Large intestine (tissue), 3 donors: ENCODE data around the gene CCDC167. TPM values are rescaled to one million over a fixed set of nuclear protein-coding genes. Genes with fewer than 3 reads are reported as not detected.

ENCODE experiments used
- DNase-seq, 2 donors: peaks; one replicate each; pipeline versions ENCODE4 v3.0.0 to v3.0.0-alpha.2; 2013
- H3K27ac ChIP-seq: one replicate; pipeline ENCODE4 v1.5.1; 2013; ENCODE audit warnings: low read length
- H3K27me3 ChIP-seq: 2 replicates; pipeline ENCODE4 v1.6.1; 2013; ENCODE audit warnings: low read length; ENCODE audit not compliant: control insufficient read depth, insufficient read depth
- H3K36me3 ChIP-seq: 2 replicates; pipeline ENCODE4 v1.6.1; 2013; ENCODE audit warnings: low read length; ENCODE audit not compliant: control insufficient read depth, insufficient read depth
- H3K4me1 ChIP-seq: one replicate; pipeline ENCODE4 v1.6.1; 2013; ENCODE audit warnings: low read length; ENCODE audit not compliant: control insufficient read depth, insufficient read depth
- H3K4me3 ChIP-seq: one replicate; pipeline ENCODE4 v1.5.1; 2013; ENCODE audit warnings: low read length
- H3K9me3 ChIP-seq: one replicate; pipeline ENCODE4 v1.6.1; 2013; ENCODE audit warnings: mild to moderate bottlenecking, low read depth, low read length, moderate library complexity; ENCODE audit not compliant: control insufficient read depth
- WGBS: methylation state at CpG from one replicate; pipeline ENCODE4 v1.1.5; 2013; ENCODE audit warnings: low lambda C conversion rate; ENCODE audit not compliant: insufficient coverage; 5-methylcytosine and 5-hydroxymethylcytosine counted together
- polyA plus RNA-seq: library from polyadenylated mRNA; unstranded; fragments of 120-200 nt; gene quantifications from one replicate; pipeline ENCODE4 v1.2.1, GENCODE V29; 2013

Gene CCDC167
- polyA plus RNA-seq, 1 donor: 18.1 TPM

GRCh38 chr6:37474316-37474715 is 25.4 kb downstream of the CCDC167 start:
- Histone ChIP-seq H3K4me3 (no peak overlapping the region), H3K27ac (no peak overlapping the region), H3K4me1 (no peaks in the 10 kb centered on the region), H3K9me3 (no peaks in the 10 kb centered on the region), H3K36me3 (peaks cover 81% of the 10 kb centered on the region), H3K27me3 (no peaks in the 10 kb centered on the region)
- WGBS: no CpG with 5 or more reads among the region's 4 CpGs
- no peak for DNase-seq

DNA sequence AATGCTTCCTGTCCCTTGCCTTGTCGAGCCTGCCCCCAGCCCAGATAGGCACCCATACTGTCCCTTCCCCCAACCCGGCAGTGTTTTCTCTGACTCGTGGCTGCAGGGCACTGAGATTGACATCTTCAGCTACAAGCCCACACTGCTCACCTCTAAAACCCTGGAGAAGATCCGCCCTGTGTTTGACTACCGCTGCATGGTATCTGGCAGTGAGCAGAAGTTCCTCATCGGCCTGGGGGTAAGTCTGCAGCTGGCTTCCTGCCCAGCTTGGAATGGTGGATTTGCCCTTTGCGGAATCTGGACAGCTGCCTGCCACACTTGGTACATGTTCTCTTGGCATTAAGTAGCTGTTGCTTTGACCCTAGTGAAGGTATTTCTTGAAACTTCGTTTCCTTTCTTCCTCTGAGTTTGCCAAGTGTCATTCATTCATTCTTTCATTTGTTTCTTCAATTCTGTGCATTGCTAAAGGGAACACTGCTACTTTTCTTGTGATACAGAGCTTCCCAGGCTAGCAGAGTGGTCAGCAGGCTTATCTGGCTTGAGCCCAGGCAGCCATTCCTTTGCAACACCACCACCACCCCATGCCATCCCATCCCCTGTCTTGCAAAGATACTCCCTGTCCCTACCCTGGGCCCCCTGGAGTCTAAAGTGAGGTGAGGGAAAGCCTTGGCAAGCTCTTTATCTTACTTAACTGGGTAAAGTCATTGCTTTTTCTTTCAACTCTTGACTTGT is 26.2 kb downstream of the CCDC167 start:
- H3K4me1 ChIP-seq: no peaks in the 10 kb centered on the region
- H3K4me3 ChIP-seq: no peak overlapping the region
- no peak for DNase-seq

DNA sequence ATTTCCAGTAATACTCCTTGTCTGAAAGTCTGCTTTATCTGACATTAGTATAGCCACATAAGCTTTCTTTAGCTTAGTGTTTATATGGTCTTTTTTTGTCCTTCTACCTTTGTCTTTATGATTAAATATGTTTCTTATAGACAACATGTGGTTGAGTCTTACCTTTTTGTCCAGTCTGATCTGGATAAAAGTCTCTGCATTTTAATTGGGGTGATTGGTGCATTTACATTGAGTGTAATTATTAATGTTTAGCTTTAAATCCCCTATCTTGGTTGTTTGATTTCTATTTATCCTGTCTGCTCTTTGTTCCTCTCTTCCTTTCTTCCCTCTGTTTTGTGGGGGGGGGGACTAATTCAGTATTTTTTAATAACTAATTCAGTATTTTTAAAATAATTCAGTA is 32.0 kb downstream of the CCDC167 start:
- no peak for DNase-seq
- peaks cover 38% of the 10 kb centered on the region for H3K36me3 ChIP-seq
- peaks cover 7% of the 10 kb centered on the region for H3K9me3 ChIP-seq
- H3K4me1 ChIP-seq: no peaks in the 10 kb centered on the region
- H3K27me3 ChIP-seq: no peaks in the 10 kb centered on the region
- H3K4me3 ChIP-seq: no peak overlapping the region
- H3K27ac ChIP-seq: no peak overlapping the region

More for the DNA sequence above, 26.2 kb downstream of the CCDC167 start:
- no CpG with 5 or more reads among the region's 8 CpGs for WGBS
- Histone ChIP-seq H3K9me3 (no peaks in the 10 kb centered on the region), H3K27ac (no peak overlapping the region), H3K27me3 (no peaks in the 10 kb centered on the region), H3K36me3 (peaks cover 73% of the 10 kb centered on the region)

DNA sequence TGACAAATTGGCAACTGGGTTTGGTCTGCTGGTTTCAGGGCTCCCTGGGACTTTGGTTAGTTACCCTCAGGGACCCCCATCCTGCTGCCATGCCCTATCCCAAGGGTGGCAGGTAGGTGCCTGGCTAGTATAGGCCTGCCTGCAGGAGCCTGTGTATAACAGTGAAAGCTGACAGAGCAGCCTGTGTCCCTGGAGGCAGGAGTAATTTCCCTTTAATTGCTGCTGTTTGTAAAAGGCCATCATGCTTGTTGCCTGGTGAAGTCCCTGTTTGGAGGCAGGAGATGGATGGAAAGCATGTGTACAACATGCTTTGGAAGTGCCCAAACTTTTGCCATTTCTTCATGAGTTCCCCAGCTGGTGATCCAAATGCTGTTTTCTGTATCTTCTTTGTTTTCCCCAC is 36.6 kb downstream of the CCDC167 start:
- Histone ChIP-seq H3K4me1 (no peaks in the 10 kb centered on the region), H3K36me3 (peaks cover 58% of the 10 kb centered on the region), H3K27me3 (no peaks in the 10 kb centered on the region)

GRCh38 chr6:37460805-37461204 is 38.9 kb downstream of the CCDC167 start:
- no peak for DNase-seq
- H3K27me3 ChIP-seq: no peaks in the 10 kb centered on the region
- WGBS: no CpG with 5 or more reads among the region's 2 CpGs
- H3K4me1 ChIP-seq: no peaks in the 10 kb centered on the region
- peaks cover 69% of the 10 kb centered on the region for H3K36me3 ChIP-seq
- no peaks in the 10 kb centered on the region for H3K9me3 ChIP-seq
- H3K4me3 ChIP-seq: no peak overlapping the region
- no peak overlapping the region for H3K27ac ChIP-seq

More for the DNA sequence above, 36.6 kb downstream of the CCDC167 start:
- no peak overlapping the region for H3K4me3 ChIP-seq
- H3K9me3 ChIP-seq: peaks cover 7% of the 10 kb centered on the region
- no peak for DNase-seq
- H3K27ac ChIP-seq: no peak overlapping the region

- H3K9me3 ChIP-seq: no peaks in the 10 kb centered on the region
- H3K27ac ChIP-seq: no peak overlapping the region
- H3K36me3 ChIP-seq: peaks cover 74% of the 10 kb centered on the region
- no peak overlapping the region for H3K4me3 ChIP-seq
- no peaks in the 10 kb centered on the region for H3K27me3 ChIP-seq
- H3K4me1 ChIP-seq: no peaks in the 10 kb centered on the region
- no CpG with 5 or more reads among the region's 5 CpGs for WGBS
- no peak for DNase-seq
Observed at GRCh38 chr6:37459981-37460800, 39.5 kb downstream of the CCDC167 start.

- Histone ChIP-seq H3K27me3 (no peaks in the 10 kb centered on the region), H3K27ac (no peak overlapping the region), H3K4me1 (no peaks in the 10 kb centered on the region), H3K4me3 (no peak overlapping the region), H3K9me3 (no peaks in the 10 kb centered on the region), H3K36me3 (peaks cover 89% of the 10 kb centered on the region)
- no CpG with 5 or more reads among the region's 6 CpGs for WGBS
- no peak for DNase-seq
Observed at GRCh38 chr6:37456816-37457560, 42.7 kb downstream of the CCDC167 start.

DNA sequence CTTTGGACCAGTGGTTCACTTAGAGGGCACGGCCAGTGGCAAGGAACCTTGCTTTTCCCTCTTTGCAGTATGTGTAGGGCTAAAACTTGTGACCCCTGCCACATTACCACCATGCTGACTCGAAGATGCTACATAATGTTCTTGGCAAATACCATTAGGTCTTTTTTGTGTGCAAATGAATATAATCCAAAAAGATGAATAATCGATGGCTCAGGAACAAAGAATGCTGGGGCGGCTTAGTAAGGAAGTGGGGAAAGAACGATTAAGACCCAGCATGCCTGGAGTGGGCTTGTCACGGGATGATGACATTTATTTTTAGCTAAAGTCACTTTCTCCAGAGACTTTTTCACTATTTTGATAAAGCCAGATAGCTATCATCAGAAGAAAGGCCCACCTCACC is 43.6 kb downstream of the CCDC167 start:
- WGBS: no CpG with 5 or more reads among the region's 6 CpGs
- DNase-seq: no peak
- Histone ChIP-seq H3K4me1 (no peaks in the 10 kb centered on the region), H3K36me3 (peaks cover 89% of the 10 kb centered on the region), H3K4me3 (no peak overlapping the region), H3K27me3 (no peaks in the 10 kb centered on the region), H3K9me3 (no peaks in the 10 kb centered on the region), H3K27ac (no peak overlapping the region)

DNA sequence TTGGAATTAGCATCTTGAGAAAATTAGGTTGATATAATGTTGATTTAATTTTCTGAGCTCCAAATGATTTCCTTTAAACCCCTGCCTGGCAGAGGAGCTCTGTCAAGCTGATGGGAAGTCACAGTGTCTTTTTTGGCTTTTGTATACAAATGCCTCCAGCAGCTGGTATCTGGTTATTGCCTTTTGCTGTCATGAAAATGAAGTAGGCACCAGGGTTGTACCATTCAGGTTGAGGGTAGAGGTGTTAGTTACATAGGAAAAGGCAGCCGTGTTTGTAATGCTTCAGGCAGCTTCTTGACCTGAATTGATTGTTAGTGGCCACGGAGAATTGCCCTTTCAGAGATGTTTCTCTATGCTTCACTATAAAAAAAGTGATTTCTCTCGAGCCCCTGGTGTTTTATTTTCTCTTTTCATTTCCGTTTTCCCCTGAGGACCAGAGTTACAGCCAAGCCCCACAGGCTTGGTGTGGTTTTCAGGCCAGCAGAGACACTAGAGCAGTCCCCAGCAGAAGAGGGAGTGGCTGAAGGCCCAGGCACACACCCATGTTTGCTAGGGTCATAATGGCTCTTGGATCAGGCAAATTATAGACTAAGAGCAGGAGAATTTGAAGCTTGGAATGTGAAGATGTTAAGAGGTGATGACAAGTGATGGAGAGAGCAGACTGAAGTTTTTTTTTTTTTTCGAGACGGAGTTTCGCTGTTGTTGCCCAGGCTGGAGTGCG is 45.1 kb downstream of the CCDC167 start:
- no peaks in the 10 kb centered on the region for H3K27me3 ChIP-seq
- no peaks in the 10 kb centered on the region for H3K9me3 ChIP-seq
- H3K4me1 ChIP-seq: no peaks in the 10 kb centered on the region
- WGBS: 83% methylated on average over 1 of the region's 8 CpGs
- H3K27ac ChIP-seq: peak overlapping the region; percentile 18
- DNase-seq: peak in 1 of 2 donors; percentile 8
- H3K36me3 ChIP-seq: peaks cover 87% of the 10 kb centered on the region
- H3K4me3 ChIP-seq: no peak overlapping the region

GRCh38 chr6:37452522-37452921 is 47.2 kb downstream of the CCDC167 start:
- no peak for DNase-seq
- no CpG with 5 or more reads among the region's 3 CpGs for WGBS
- H3K36me3 ChIP-seq: peaks cover 80% of the 10 kb centered on the region
- no peaks in the 10 kb centered on the region for H3K4me1 ChIP-seq
- no peaks in the 10 kb centered on the region for H3K27me3 ChIP-seq
- no peaks in the 10 kb centered on the region for H3K9me3 ChIP-seq
- H3K4me3 ChIP-seq: no peak overlapping the region
- H3K27ac ChIP-seq: no peak overlapping the region
